GM18502 (cell line): ENCODE results near the gene CHST14.
A peak's percentile ranks its signal among the peaks of the same experiment; 100 is the strongest.

Source experiments
- ATAC-seq: cut with Tn5 transposase; IDR thresholded peaks from one replicate; pipeline ENCODE4 v1.9.1; 2021; ENCODE audit warnings: mild to moderate bottlenecking; ENCODE audit not compliant: unreplicated experiment, poor library complexity

The CHST14 gene

GRCh38 chr15:40486066-40486770, 15.4 kb downstream of the CHST14 start:
- no peak for ATAC-seq

DNA sequence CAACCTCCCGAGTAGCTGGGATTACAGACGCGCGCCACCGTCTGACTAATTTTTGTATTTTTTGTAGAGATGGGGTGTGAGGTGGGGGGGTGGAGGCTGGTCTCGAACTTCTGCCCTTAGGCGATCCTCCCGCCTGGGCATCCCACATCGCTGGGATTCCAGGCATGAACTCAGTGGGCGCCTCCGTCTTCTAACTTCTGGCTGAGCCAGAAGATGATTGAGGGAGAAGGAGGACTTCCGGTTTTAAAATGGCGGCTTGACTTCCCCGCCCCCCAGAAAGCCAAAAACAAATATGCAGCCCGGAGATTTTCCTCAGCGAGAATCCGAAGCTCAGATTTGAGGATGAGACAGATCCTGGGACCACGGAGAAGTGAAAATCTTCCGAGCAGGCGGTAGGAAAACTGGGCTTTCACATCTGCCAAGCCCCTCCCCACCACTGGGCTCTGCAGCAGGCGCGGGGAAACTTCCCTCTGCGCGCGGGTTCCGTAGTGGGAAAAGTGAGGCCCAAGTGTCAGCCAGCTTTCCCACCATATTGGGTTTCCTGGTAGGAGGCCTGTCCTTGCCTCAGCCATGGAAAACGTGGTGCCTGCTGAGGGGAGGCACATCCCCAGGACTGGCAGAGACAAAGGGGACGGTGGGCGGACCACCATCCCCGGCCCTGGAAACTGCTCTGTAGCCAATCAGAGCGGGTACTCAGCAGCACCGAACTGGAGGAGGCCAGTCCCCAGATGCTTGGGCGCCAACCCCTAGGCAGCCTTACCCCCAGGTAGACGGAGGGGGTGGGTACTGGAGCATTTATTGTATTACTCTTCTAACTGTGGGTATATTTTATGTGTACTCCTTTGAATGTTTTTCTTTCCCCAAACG, 17.3 kb downstream of the CHST14 start:
- ATAC-seq: no peak

DNA sequence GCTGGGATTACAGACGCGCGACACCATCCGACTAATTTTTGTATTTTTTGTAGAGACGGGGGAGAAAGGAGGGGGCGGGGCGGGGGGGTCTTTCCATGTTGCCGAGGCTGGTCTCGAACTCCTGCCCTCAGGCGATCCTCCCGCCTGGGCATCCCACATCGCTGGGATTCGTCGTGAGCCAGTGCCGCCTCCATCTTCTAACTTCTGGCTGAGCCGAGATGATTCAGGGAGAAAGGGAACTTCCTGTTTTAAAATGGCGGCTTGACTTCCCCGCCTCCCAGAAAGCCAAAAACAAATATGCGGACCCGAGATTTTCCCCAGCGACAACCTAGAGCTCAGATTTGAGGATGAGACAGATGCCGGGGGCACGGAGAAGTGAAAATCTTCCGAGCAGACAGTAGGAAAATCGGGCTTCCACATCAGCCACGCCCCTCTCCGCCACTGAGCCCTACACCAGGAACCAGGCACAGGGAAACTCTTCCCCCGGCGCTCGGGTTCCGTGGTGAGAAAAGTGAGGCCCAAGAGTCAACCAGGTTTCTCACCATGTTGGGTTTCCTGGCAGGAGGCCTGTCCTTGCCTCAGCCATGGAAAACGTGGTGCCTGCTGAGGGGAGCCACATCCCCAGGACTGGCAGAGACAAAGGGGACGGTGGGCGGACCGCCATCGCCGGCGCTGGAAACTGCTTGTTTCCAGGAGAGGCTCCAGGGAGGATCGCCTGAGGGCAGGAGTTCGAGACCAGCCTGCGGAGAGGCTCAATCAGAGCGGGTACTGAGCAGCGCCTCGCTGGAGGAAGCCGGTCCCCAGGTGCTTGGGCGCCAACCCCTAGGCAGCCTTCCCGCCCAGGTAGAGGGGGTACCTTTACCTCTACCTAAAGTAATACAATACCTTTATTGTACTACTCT, 18.7 kb downstream of the CHST14 start:
- ATAC-seq: no peak

GRCh38 chr15:40493089-40493840, 22.5 kb downstream of the CHST14 start:
- no peak for ATAC-seq

DNA sequence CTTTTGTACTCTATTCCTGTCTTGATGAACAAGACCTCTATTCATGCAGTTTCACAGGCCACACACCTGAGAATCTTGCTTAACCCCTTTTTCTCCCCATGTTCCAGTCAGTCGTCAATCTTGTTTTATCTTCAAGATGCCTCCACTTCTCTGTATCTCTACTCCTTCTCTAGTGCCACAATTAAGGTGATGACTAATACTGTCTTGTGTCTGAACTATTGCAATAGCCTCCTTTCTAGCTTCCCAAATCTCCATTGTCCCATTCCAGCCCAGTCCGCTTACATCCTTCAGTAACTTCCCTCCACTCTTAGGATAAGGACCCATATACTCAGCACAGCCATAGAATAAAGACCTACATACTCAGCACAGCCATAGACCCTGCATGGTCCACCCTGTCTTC, 24.7 kb downstream of the CHST14 start:
- ATAC-seq: no peak

GRCh38 chr15:40498418-40498817, 27.6 kb downstream of the CHST14 start:
- ATAC-seq: no peak

- ATAC-seq: no peak
Measured at GRCh38 chr15:40498891-40499290, 28.1 kb downstream of the CHST14 start.

GRCh38 chr15:40499931-40500330, 29.1 kb downstream of the CHST14 start:
- no peak for ATAC-seq

DNA sequence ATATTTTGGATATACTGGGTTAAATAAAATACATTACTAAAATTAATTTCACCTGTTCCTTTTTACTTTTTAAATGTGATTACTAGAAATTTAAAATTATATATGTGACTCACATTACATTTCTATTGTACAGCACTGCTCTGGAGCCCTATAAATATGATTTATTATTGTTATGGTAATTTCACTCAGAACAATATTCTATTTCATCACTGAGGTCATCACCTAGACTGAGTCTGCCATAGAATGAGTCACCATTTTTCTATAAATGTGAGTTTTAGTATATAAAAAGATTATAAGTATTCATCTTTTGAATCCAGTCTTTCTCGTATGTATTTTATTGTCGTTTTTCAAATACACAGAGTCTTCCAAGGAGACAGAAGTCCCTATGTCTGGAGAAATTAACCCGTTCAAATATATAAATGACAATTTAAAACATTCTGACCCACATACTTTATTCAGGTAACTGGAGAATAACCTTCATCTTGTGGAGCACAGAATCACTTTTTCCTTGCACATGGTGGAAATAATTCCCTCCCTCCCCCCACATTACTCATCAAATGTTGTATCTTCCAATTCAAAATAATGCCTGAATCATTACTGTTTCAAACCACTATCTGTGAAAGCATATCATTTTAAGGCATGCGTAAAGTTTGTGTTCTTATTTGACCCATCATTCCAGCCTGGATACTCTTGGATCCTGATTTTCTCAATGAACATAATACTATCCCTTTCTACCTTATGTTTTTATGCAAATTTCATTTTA, 30.0 kb downstream of the CHST14 start:
- ATAC-seq: no peak

GRCh38 chr15:40501487-40501886, 30.7 kb downstream of the CHST14 start:
- no peak for ATAC-seq

DNA sequence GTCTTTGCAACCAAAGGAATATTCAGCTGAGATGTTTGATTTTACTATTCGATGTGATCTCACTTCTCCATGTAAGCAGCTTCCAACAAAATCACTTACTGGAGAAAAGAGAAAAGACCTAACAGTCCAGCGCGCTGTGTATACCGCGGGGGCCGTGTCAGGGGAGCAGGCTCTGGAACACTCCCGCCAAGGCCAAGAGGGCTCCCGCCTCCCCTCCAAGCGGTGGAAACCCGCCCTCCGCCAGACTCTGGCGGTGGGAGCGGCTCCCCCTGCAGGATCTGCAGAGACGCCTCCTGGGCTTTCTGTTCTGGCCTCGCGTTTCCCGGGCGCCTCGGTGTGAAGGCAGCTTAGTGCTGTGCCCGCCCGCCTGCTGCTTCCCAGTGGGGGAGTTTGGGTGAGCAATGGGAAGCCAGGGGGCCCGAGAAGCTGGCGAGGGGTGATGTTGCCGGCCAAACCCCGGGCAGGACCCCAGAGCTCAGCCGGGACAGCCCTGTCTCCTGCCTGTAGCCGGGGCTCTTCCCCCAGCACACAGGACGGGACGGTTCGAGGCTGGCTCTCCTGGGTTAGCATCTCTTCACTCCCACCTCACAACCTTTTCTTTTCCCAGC, 36.3 kb downstream of the CHST14 start:
- ATAC-seq: peak; percentile 59

GRCh38 chr15:40508216-40508615, 37.4 kb downstream of the CHST14 start:
- ATAC-seq: no peak

DNA sequence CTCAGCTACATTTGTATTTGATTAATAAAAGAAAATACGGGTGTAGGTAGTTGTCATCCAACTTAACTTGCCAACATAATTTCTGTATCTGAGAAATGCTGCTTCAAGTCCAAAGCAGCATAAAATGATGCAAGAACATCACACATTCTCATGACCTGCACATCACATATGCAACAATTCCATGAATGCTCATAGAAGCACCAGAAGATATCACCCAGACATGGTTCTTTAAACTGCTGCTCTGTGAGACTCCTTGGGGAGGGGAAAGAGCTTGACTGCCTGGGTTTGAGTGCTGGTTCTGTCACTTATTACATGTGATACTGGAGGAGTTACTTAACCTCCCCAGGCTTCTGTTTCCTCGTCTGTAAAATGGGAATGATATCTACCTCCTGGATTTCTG, 39.4 kb downstream of the CHST14 start:
- ATAC-seq: no peak

GRCh38 chr15:40511093-40511471, 40.3 kb downstream of the CHST14 start:
- peak; percentile 42 for ATAC-seq

GRCh38 chr15:40511472-40512133, 40.8 kb downstream of the CHST14 start:
- ATAC-seq: peak; percentile 71

- no peak for ATAC-seq
Measured at GRCh38 chr15:40512440-40512839, 41.7 kb downstream of the CHST14 start.

GRCh38 chr15:40513609-40514008, 42.8 kb downstream of the CHST14 start:
- ATAC-seq: no peak

GRCh38 chr15:40516322-40516721, 45.5 kb downstream of the CHST14 start:
- no peak for ATAC-seq
